Gastrocnemius medialis (tissue), 4 donors: Measurements from ENCODE around the gene HECA. TPM values are rescaled to one million over a fixed set of nuclear protein-coding genes. Genes with fewer than 3 reads are reported as not detected.

Experiments used
- ATAC-seq, 2 donors: fragments of 150-250 bp; one replicate each; pipeline ENCODE4 v1.9.1; 2016
- DNase-seq, 2 donors: peaks; one replicate each; pipeline ENCODE4 v3.0.0-alpha.2; 2019
- H3K27ac ChIP-seq, 4 donors: fragments of 200-600 bp; sonication (generic); 1 replicate in 1 of 4; 2 replicates in 3 of 4; pipeline ENCODE4 v1.5.1; 2016 to 2018; ENCODE audit warnings: mild to moderate bottlenecking in 2 of 4, moderate library complexity in 1 of 4
- H3K27me3 ChIP-seq, 3 donors: fragments of 200-600 bp; sonication (generic) in 2 of 3; 1 replicate in 1 of 3; 2 replicates in 2 of 3; pipeline versions ENCODE4 v1.5.1 to v1.6.0; 2016 to 2019; ENCODE audit warnings: mild to moderate bottlenecking in 1 of 3, moderate library complexity in 1 of 3
- H3K36me3 ChIP-seq, 2 donors: fragments of 200-600 bp; sonication (generic) in 1 of 2; one replicate each; pipeline ENCODE4 v1.5.1; 2017 to 2018
- H3K4me1 ChIP-seq, 2 donors: fragments of 200-600 bp; sonication (generic) in 1 of 2; one replicate each; pipeline ENCODE4 v1.5.1; 2016 to 2017; ENCODE audit warnings: mild to moderate bottlenecking in 2 of 2
- H3K4me3 ChIP-seq, 4 donors: fragments of 200-600 bp; sonication (generic) in 3 of 4; 1 replicate in 1 of 4; 2 replicates in 3 of 4; pipeline ENCODE4 v1.5.1; 2016 to 2019; ENCODE audit warnings: mild to moderate bottlenecking in 2 of 4
- H3K9me3 ChIP-seq, 3 donors: fragments of 200-600 bp; sonication (generic) in 2 of 3; 1 replicate in 1 of 3; 2 replicates in 2 of 3; pipeline ENCODE4 v1.5.1; 2016 to 2019
- POLR2A ChIP-seq, 2 donors: fragments of 450-650 bp; IDR thresholded peaks; one replicate each; pipeline ENCODE4 v1.6.1; 2017; ENCODE audit warnings: antibody characterized with exemption in 2 of 2, mild to moderate bottlenecking in 2 of 2, moderate library complexity in 2 of 2
- in situ Hi-C, 4 donors: fragments of 200-750 bp; cut with MboI; loops; one replicate each; pipeline versions ENCODE4 v1.15.0 to v1.8.0; 2017; ENCODE audit warnings: low sequenced_read_pairs in 4 of 4
- intact Hi-C: fragments of 100-400 bp; cut with DNase I; formaldehyde crosslinking; loops from one replicate; pipeline ENCODE4 v1.15.1; 2023; ENCODE audit warnings: low total_unique reads
- total RNA-seq, 4 donors: library from RNA; depleted of rRNA; stranded (reverse); fragments of >200 nt; gene quantifications; one replicate each; pipeline versions ENCODE4 v1.1.0 to v1.2.3, GENCODE V29; 2016
- TF ChIP-seq, protein P1 (sequence below), 5 experiments: fragments of 450-650 bp in 3 of 5; fragments of 200-600 bp in 2 of 5; sonication (generic) in 2 of 5; IDR thresholded peaks in 4 of 5; conservative IDR thresholded peaks in 1 of 5; 1 replicate in 4 of 5; 2 replicates in 1 of 5; pipeline ENCODE4 v1.5.1; 2016 to 2019; ENCODE audit warnings: antibody characterized with exemption in 5 of 5, mild to moderate bottlenecking in 3 of 5, moderate library complexity in 3 of 5

Gene HECA
- total RNA-seq, 4 donors from 2014 or later = 34.5 to 59.1 (median 47.2) TPM

DNA sequence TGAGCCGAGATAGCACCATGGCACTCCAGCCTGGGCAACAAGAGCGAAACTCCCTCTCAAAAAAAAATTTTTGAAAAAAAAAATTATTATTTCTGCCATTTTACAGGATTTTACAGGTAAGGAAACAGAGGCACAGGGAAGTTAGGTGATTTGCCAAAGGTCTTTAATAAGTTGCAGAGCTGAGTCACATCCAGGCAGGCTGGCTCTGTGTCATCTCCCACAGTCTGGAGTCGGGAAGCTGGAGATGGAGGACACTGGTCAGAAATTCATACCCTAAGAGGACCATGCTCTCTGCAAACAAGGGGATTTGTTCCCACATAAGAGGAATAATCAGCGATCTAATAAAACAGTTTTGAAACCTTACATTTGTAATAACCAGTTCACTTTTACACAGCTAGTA, 24.1 kb downstream of the HECA start:
- H3K27ac ChIP-seq = no peak overlapping the region
- H3K4me3 ChIP-seq = no peak overlapping the region
- H3K4me1 ChIP-seq = peaks cover 26 to 35% of the 10 kb centered on the region in 2 donors
- in situ Hi-C loops = no loop called here
- intact Hi-C loops = no loop called here
- no peak for TF ChIP-seq POLR2A (IDR thresholded peaks at IDR 0.05)
- TF ChIP-seq, protein P1, sequence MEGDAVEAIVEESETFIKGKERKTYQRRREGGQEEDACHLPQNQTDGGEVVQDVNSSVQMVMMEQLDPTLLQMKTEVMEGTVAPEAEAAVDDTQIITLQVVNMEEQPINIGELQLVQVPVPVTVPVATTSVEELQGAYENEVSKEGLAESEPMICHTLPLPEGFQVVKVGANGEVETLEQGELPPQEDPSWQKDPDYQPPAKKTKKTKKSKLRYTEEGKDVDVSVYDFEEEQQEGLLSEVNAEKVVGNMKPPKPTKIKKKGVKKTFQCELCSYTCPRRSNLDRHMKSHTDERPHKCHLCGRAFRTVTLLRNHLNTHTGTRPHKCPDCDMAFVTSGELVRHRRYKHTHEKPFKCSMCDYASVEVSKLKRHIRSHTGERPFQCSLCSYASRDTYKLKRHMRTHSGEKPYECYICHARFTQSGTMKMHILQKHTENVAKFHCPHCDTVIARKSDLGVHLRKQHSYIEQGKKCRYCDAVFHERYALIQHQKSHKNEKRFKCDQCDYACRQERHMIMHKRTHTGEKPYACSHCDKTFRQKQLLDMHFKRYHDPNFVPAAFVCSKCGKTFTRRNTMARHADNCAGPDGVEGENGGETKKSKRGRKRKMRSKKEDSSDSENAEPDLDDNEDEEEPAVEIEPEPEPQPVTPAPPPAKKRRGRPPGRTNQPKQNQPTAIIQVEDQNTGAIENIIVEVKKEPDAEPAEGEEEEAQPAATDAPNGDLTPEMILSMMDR (IDR thresholded peaks at IDR 0.05 in 4 of 5, conservative IDR thresholded peaks at IDR 0.05 in 1 of 5) = no peak
- DNase-seq = no peak
- H3K9me3 ChIP-seq = no peaks in the 10 kb centered on the region
- ATAC-seq = no peak
- H3K27me3 ChIP-seq = no peaks in the 10 kb centered on the region
- H3K36me3 ChIP-seq = no peaks in the 10 kb centered on the region

DNA sequence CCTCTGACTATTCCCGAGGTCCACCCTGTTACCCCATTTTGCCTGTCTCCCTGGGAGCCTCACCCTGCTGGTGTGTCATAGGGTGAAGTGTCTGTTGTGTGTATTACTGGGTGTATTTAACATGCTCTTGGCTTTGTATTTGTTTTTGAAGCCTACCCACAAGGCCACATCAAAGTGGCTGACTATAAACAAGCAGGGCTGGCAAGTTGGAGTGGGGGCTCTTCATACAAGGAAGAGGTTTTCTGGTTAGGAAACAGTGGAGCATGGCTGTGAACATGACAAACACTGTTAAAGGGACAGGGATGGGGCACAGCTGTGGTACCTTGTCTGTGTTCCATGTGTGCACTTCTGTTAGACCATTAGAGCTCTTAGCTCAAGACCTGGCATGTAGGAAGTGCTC, 26.3 kb downstream of the HECA start:
- TF ChIP-seq, protein P1 (IDR thresholded peaks at IDR 0.05 in 4 of 5, conservative IDR thresholded peaks at IDR 0.05 in 1 of 5) = no peak
- TF ChIP-seq POLR2A (IDR thresholded peaks at IDR 0.05) = no peak
- Histone ChIP-seq H3K27me3 (no peaks in the 10 kb centered on the region), H3K4me3 (no peak overlapping the region), H3K4me1 (peaks cover 17 to 28% of the 10 kb centered on the region in 2 donors), H3K9me3 (no peaks in the 10 kb centered on the region), H3K36me3 (peaks cover 0 to under 1% of the 10 kb centered on the region in 2 donors), H3K27ac (no peak overlapping the region)
- ATAC-seq (no peak), DNase-seq (no peak)
- in situ Hi-C loops = no loop called here
- intact Hi-C loops = no loop called here

DNA sequence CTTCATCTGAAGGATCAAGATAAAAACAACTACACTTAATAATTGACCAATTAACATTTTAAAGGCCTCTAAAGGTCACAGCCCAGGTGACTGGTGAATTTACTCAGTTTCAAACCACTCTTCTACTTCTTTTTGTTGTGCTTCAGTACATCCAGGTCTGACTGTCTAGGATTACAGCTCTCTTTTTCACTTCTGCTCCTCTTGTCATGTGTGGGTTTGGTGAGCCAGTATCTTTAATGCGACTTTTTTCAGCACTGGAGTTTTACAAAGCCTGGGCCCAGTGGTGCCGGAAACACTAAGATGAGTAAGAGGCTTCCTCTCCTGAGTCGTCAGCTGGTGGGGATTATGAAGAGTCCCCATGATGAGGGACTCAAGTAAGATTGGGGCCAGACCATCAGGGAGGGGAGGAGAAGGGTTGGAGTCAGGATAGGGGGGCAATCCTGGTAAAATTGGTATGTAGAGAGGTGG, 27.0 kb downstream of the HECA start:
- Histone ChIP-seq H3K4me3 (no peak overlapping the region), H3K4me1 (peaks cover 13 to 24% of the 10 kb centered on the region in 2 donors), H3K9me3 (no peaks in the 10 kb centered on the region), H3K27me3 (no peaks in the 10 kb centered on the region), H3K27ac (no peak overlapping the region), H3K36me3 (peaks cover 0 to 7% of the 10 kb centered on the region in 2 donors)
- no peak for ATAC-seq
- in situ Hi-C loops = no loop called here
- no peak for DNase-seq
- no peak for TF ChIP-seq POLR2A (IDR thresholded peaks at IDR 0.05)
- TF ChIP-seq, protein P1 (IDR thresholded peaks at IDR 0.05 in 4 of 5, conservative IDR thresholded peaks at IDR 0.05 in 1 of 5) = no peak
- intact Hi-C loops = no loop called here

DNA sequence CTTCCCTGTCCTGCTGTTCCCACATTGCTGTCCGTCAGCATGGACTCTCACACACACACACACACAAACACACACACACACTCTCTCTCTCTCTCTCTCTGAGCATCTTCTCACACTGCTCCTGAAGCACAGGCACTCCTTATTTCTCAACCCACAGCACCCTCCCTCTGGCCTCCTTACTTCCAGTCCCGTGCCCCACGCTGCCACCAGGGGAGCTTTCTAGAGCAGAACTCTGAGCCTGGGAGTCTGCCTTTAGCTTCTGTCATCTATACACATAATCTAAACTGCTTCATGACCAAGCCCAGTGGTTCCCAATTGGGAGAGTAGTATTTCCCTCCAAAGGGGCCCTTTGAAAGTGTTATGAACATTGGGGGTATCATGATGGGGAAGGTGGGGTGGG, 29.1 kb downstream of the HECA start:
- in situ Hi-C loops = no loop called here
- H3K36me3 ChIP-seq = peaks cover 0 to 20% of the 10 kb centered on the region in 2 donors
- no peak overlapping the region for H3K4me3 ChIP-seq
- ATAC-seq = no peak
- intact Hi-C loops = no loop called here
- no peak for TF ChIP-seq POLR2A (IDR thresholded peaks at IDR 0.05)
- TF ChIP-seq, protein P1 (IDR thresholded peaks at IDR 0.05 in 4 of 5, conservative IDR thresholded peaks at IDR 0.05 in 1 of 5) = no peak
- peaks cover 4 to 13% of the 10 kb centered on the region in 2 donors for H3K4me1 ChIP-seq
- no peaks in the 10 kb centered on the region for H3K27me3 ChIP-seq
- no peaks in the 10 kb centered on the region for H3K9me3 ChIP-seq
- DNase-seq = no peak
- H3K27ac ChIP-seq = no peak overlapping the region

DNA sequence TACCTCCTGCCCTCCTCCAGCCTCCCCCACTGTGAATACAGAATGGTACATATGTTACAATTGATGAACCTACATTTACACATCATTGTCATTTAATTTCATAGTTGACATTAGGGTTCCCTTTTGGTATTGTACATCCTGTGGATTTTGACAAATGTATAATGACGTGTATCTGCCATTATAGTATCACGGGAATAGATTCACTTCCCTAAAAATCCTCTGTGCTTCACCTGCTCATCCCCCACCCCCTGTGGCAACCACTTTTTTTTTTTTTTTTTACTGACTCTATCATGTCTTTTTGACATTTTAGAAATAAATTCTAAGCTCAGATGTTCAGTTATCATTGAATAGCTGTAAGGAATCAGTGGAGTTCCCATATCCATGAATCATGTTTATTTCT, 30.4 kb downstream of the HECA start:
- in situ Hi-C loops (no loop called here), intact Hi-C loops (no loop called here)
- no peaks in the 10 kb centered on the region for H3K27me3 ChIP-seq
- H3K4me1 ChIP-seq = peaks cover 4 to 8% of the 10 kb centered on the region in 2 donors
- no peak overlapping the region for H3K27ac ChIP-seq
- ATAC-seq = no peak
- no peak for TF ChIP-seq POLR2A (IDR thresholded peaks at IDR 0.05)
- TF ChIP-seq, protein P1 (IDR thresholded peaks at IDR 0.05 in 4 of 5, conservative IDR thresholded peaks at IDR 0.05 in 1 of 5) = no peak
- no peaks in the 10 kb centered on the region for H3K9me3 ChIP-seq
- H3K36me3 ChIP-seq = peaks cover 0 to 20% of the 10 kb centered on the region in 2 donors
- DNase-seq = no peak
- no peak overlapping the region for H3K4me3 ChIP-seq
